Activated gamma-delta T cell (primary cell): ENCODE measurements around the gene BTRC.
"Not testable (repeated sequence)": the region's sequence is repeated elsewhere in the genome, so short reads cannot be mapped to it uniquely, and the experiment has no call there.

ENCODE experiments used
- DNase-seq: peaks from one replicate; lab custom pipeline; 2025; lab: John Stamatoyannopoulos, UW

Gene BTRC

GRCh38 chr10:101346177-101346576 is 7.8 kb upstream of the BTRC start:
- no peak for DNase-seq

- no peak for DNase-seq
Measured at GRCh38 chr10:101351017-101351416, 2.9 kb upstream of the BTRC start.

DNA sequence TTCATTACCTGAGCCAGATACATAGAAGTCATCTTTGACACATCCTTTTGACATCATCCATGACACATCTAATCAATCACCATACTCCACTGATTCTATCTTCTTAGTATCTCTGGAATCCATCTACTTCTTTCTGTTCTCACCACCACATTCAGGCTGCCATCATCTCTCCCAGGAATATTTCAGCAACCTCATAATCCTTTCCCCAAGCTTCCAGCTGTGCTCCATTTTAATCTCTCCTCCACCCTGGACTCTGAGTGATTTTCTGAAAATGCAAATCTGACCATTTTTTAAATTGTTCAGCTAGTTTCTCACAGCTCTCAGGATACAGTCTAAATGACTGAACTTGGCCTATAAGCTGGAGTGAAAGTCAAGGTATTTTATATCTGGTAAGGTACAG is 2.5 kb upstream of the BTRC start:
- DNase-seq = no peak

GRCh38 chr10:101352857-101353256 is 1.1 kb upstream of the BTRC start:
- DNase-seq = not testable (repeated sequence)

DNA sequence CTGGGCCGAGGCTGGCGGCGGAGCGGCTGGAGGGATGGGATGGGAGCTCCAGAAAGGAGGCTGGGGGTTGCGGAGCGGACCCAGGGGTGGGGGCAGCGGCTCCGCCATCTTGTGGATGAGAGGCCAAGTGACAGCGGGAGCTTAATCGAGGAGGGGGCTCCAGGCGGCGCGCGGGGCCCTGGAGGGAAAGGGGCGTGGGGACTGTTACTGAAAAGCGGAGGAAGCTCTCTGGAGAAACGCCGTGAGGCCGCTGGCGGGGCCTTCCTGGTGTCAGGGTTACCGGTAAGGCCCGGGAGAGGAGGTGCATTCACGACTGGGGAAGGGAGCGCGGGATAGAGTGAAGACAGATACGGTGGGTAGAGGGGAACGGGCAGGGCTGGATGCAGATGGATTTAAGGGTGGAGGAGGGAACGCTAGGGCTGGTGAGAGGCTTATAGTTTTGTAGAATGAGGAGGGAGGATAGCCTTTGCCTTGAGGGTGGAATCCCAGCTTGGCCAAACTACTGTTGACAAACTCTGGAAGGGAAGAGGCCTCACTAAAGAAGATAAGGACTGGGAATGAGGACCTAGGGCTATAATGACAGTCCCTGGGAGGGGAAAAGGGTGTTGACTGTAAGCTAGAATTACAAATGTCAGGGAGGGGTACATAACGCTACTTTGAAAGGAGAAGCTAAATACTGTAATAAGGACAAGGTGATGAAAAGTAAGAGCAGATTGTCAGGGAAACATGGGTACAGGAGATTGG is 535 bp downstream of the BTRC start:
- peak; percentile 37 for DNase-seq

- no peak for DNase-seq
Measured at GRCh38 chr10:101355072-101355706, 1.2 kb downstream of the BTRC start.

- DNase-seq = no peak
Measured at GRCh38 chr10:101356132-101356531, 2.2 kb downstream of the BTRC start.

DNA sequence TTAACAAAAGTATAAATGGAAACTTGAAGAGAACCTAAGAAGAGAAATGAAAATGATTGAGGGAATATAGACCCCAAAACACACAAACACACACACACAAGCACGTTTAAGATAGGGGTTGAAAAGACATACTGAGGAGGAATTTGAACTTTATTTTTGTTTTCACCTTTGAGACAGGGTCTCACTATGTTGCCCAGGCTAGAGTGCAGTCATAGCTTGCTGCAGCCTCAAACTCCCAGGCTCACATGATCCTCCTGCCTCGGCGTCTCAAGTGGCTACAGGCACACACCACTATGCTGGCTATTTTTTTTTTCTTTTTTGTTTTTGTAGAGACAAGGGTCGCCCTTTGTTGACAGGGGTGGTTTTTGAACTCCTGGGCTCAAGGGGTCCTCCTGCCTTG is 4.0 kb downstream of the BTRC start:
- DNase-seq = no peak

DNA sequence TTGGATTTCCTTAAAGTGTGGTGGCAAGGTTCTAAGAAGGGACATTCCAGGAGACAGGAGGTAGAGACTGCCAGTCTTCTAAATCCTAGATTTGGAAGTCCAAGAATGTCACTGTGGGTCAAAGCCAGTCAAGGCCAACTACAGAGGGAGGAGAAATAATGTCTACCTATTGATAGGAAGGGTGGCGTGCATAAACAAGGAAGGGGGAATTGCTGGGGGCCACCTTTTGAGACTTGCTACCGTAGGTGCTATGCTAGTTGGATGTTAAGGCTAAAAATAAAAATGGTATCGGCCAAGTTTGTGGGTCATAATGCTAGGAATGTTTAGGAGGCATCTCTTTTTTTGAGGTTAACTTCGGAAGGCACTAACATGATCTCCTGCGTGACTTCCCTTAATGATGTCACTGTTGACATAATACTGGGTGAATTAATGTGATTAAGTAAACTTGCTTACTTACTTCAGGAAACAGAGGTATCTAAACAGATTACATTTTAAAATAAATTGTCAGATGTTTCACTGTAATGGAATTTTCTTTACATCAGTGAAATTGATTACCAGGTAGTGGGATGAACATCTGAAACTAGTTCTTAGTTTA is 4.8 kb downstream of the BTRC start:
- DNase-seq = no peak

- DNase-seq = not testable (repeated sequence)
Measured at GRCh38 chr10:101360090-101360489, 6.1 kb downstream of the BTRC start.

DNA sequence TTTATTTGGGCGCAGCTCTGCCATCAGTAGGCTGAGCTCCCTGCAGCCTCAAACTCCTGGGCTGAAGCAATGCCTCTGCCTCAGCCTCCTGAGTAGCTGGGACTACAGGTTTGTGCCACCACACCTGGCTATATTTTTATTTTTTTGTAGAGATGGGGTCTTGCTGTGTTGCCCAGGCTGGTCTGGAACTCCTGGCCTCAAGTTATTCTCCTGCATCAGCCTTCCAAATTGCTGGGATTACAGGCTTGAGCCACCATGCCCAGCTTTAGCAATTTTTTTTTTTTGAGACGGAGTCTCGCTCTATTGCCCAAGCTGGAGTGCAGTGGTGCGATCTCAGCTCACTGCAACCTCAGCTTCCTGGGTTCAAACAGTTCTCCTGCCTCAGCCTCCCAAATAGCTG is 6.9 kb downstream of the BTRC start:
- DNase-seq = not testable (repeated sequence)

DNA sequence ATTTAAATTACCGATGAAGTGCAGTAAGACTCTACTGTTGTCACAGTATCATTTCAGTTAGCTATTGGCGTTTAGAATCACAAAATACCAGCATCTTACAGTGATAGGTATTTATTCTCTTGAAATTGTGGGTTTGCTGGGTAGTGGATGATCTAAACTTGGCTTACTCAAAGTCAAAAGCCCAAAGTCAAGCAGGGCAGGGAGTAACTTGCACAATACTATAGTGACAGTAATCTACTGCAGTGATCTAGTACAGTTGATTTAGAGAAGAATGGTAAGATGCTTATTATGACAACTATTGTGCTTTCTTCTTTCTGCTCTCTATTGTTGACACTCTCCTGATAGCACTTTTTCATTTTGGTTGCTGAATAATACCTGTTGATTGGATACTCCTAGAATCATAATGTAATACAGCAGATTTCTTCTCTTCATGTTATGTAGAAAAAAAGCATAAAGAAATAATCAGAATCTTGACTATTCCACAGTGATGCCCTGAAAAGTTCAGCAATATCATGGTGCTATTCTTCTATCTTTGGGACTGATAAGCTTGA is 10.0 kb downstream of the BTRC start:
- DNase-seq = no peak

- no peak for DNase-seq
Measured at GRCh38 chr10:101364721-101365120, 10.8 kb downstream of the BTRC start.

DNA sequence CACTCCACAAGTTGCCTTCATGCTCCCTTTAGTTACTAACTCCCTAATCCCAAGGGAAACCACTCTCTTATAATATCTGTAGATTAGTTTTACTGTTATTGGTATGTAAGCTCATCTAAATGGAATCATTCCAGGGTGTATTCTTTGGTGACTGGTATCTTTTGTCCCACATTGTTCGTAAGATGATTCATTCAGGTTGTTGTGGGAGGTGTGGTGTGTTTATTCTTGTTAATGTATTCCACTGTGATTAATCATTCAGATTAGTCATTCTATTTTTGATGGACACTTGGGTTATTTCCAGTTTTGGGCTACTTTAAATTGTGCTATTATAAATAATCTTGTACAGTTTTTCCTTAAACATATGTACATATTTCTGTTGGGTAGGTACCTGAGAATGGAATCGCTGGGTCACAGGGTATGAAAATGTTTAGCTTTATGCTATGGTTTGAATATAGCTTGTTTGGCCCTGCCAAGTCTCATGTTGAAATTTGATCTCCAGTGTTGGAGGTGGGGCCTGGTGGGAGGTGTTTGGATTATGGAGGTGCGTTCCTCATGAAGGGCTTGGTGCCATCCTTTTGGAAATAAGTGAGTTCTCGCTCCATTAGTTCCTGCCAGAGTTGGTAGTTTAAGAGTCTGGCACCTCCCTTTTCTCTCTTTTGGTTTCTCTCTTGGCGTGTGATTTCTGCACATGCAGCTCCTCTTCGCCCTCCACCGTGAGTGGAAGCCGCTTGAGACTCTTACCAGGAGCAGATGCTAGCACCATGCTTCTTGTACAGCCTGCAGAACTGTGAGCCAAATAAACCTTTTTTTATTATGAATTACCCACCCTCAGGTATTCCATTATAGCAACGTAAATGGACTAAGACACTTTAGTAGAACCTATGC is 13.8 kb downstream of the BTRC start:
- no peak for DNase-seq

DNA sequence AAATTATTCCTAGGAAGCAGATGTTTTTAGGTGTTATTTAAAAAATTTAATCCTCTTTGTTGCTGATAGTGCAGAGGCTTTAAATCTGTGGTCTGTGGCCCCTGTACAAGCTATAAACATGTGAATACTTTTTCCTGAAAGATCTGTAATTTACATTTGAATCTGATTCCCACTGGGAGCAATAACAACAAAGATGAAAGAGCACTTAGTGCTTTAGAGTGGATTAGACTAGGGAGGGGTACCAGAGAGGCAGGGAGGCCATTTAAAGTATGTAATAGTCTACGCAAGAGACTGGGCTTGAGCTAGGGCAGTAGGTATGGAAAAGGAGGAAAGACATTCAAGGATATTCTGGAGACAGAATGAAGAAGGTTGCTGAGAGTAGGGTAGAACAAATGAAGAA is 19.1 kb downstream of the BTRC start:
- no peak for DNase-seq

DNA sequence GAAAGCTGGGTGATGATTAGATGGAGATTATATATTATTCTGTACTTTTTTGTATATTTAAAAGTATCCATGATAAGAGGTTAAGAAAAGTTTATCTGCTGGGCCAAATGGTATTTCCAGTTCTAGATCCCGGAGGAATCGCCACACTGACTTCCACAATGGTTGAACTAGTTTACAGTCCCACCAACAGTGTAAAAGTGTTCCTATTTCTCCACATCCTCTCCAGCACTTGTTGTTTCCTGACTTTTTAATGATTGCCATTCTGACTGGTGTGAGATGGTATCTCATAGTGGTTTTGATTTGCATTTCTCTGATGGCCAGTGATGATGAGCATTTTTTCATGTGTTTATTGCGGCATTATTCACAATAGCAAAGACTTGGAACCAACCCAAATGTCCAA is 20.0 kb downstream of the BTRC start:
- DNase-seq = not testable (repeated sequence)

GRCh38 chr10:101375076-101375475 is 21.1 kb downstream of the BTRC start:
- no peak for DNase-seq

- DNase-seq = no peak
Measured at GRCh38 chr10:101379663-101380352, 25.8 kb downstream of the BTRC start.

DNA sequence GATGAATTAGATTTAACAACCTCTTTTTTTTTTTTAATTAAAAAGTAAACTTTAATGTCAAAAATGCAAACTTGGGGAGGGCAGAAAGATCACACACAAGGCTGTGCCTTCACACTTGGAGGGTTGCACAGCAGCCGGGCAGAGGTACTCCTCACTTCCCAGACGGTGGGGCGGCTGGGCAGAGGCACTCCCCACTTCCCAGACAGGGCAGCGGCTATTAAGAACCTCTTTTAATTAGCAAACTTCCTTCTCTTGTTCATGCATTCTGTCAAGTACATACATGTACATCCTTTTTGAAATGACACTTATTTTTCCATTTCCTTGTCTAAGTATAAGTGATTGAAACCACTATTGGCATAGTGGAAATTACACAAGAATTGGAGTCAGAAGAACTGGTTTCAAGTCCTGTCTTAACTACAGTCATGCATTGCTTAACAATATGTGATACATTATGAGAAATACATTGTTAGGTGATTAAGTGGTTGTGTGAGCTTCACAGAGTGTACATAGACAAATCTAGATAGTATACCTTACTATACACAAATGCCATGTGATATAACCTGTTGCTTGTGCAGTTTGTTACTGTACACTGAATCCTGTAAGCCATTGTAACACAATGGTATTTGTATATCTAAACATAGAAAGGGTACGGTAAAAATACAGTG is 26.5 kb downstream of the BTRC start:
- DNase-seq = no peak

GRCh38 chr10:101385866-101386658 is 32.1 kb downstream of the BTRC start:
- no peak for DNase-seq
